NCI-H748 treated with DMSO at 0.1 percent for 48 hours (cell line): Measurements from ENCODE around the gene HNRNPM.
"Not testable (repeated sequence)": the region's sequence is repeated elsewhere in the genome, so short reads cannot be mapped to it uniquely, and the experiment has no call there.

Experiments
- DNase-seq: peaks from one replicate; lab custom pipeline; 2025; lab: John Stamatoyannopoulos, UW

The HNRNPM gene

GRCh38 chr19:8444677-8445487 lies at the start of gene HNRNPM:
HNRNPM (plus strand) TSS chr19:8444975; CDS start chr19:8444999, 24 bp downstream.
- peak; percentile 95 for DNase-seq

GRCh38 chr19:8395621-8396082 lies 49.1 kb upstream of the HNRNPM start:
- DNase-seq = no peak

- DNase-seq = no peak
Measured at GRCh38 chr19:8396185-8396562, 48.6 kb upstream of the HNRNPM start.

- DNase-seq = no peak
Measured at GRCh38 chr19:8396563-8397203, 48.1 kb upstream of the HNRNPM start.

- no peak for DNase-seq
Measured at GRCh38 chr19:8397271-8397670, 47.5 kb upstream of the HNRNPM start.

GRCh38 chr19:8397746-8398310 lies 46.9 kb upstream of the HNRNPM start:
- no peak for DNase-seq

GRCh38 chr19:8398311-8398771 lies 46.4 kb upstream of the HNRNPM start:
- no peak for DNase-seq

GRCh38 chr19:8399681-8400188 lies 45.0 kb upstream of the HNRNPM start:
- no peak for DNase-seq

- no peak for DNase-seq
Measured at GRCh38 chr19:8401981-8402411, 42.8 kb upstream of the HNRNPM start.

GRCh38 chr19:8403098-8403819 lies 41.5 kb upstream of the HNRNPM start:
- DNase-seq = no peak

GRCh38 chr19:8403820-8404109 lies 41.0 kb upstream of the HNRNPM start:
- no peak for DNase-seq

GRCh38 chr19:8404391-8405151 lies 40.2 kb upstream of the HNRNPM start:
- DNase-seq = no peak

- DNase-seq = not testable (repeated sequence)
Measured at GRCh38 chr19:8410718-8411117, 34.1 kb upstream of the HNRNPM start.

GRCh38 chr19:8412783-8413628 lies 31.8 kb upstream of the HNRNPM start, which contains the start of gene MARCHF2:
MARCHF2 (plus strand) TSS chr19:8413305; CDS start chr19:8421841, 8,536 bp downstream.
- DNase-seq = peak; percentile 38

- DNase-seq = no peak
Measured at GRCh38 chr19:8413629-8413995, 31.2 kb upstream of the HNRNPM start.

- DNase-seq = no peak
Measured at GRCh38 chr19:8416796-8417195, 28.0 kb upstream of the HNRNPM start.

GRCh38 chr19:8421484-8422461 lies 23.0 kb upstream of the HNRNPM start:
- no peak for DNase-seq

- DNase-seq = no peak
Measured at GRCh38 chr19:8423817-8424223, 21.0 kb upstream of the HNRNPM start.

GRCh38 chr19:8425331-8425730 lies 19.4 kb upstream of the HNRNPM start:
- not testable (repeated sequence) for DNase-seq
